Liver (tissue), 3 donors: Measurements from ENCODE around the gene KLHDC7B.

ENCODE experiments used
- SP1 ChIP-seq: IDR thresholded peaks from 2 replicates; pipeline ENCODE4 v1.6.1; 2018; ENCODE audit warnings: antibody characterized with exemption, mild to moderate bottlenecking
- TAF1 ChIP-seq: conservative IDR thresholded peaks from 2 replicates; pipeline ENCODE4 v1.6.1; 2016; ENCODE audit warnings: antibody characterized with exemption, mild to moderate bottlenecking
- TF ChIP-seq, protein P1 (sequence below): fragments of 150-350 bp; IDR thresholded peaks from 2 replicates; pipeline ENCODE4 v1.5.1; 2017; ENCODE audit warnings: improper control_type of control experiment, low read depth, low read length; ENCODE audit not compliant: missing input control
- TF ChIP-seq, protein P2 (sequence below): IDR thresholded peaks from 2 replicates; pipeline ENCODE4 v1.6.1; 2016; ENCODE audit warnings: antibody characterized with exemption
- donor health status: healthy.
- donor health status: healthy.

DNA sequence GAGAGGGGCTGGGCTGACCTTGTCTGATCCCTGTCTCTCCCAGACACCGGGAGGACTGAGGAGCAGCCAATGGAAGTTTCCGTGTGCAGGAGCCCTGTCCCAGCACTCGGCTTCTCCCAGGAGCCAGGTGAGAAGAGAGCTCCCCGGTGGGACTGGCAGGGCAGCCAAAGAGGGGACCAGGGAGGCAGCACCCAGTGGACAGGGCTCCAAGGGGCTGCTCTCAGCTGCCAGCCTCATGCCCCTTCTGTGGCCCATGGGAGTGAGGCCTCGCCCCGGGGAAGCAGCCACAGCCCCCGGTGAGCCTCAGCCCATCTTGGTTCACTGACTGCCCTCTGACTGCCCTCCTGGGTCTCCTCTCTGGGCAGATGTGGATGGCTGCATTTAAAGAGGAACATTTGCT is 27.1 kb upstream of the KLHDC7B start:
- TF ChIP-seq TAF1 (no peak), SP1 (no peak)
- TF ChIP-seq, protein P1, sequence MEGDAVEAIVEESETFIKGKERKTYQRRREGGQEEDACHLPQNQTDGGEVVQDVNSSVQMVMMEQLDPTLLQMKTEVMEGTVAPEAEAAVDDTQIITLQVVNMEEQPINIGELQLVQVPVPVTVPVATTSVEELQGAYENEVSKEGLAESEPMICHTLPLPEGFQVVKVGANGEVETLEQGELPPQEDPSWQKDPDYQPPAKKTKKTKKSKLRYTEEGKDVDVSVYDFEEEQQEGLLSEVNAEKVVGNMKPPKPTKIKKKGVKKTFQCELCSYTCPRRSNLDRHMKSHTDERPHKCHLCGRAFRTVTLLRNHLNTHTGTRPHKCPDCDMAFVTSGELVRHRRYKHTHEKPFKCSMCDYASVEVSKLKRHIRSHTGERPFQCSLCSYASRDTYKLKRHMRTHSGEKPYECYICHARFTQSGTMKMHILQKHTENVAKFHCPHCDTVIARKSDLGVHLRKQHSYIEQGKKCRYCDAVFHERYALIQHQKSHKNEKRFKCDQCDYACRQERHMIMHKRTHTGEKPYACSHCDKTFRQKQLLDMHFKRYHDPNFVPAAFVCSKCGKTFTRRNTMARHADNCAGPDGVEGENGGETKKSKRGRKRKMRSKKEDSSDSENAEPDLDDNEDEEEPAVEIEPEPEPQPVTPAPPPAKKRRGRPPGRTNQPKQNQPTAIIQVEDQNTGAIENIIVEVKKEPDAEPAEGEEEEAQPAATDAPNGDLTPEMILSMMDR = no peak
- TF ChIP-seq, protein P2, sequence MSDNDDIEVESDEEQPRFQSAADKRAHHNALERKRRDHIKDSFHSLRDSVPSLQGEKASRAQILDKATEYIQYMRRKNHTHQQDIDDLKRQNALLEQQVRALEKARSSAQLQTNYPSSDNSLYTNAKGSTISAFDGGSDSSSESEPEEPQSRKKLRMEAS = no peak
